Stimulated activated naive CD8-positive, alpha-beta T cell treated with anti-CD3 and anti-CD28 coated beads, Interleukin-15, Interleukin-2, amounts not matched to agents 100 ng/mL and 50 ng/mL, for 24 hours (primary cell): ENCODE results near the gene CACNA1C.

Experiments used
- H3K27ac Mint-ChIP-seq: one replicate; pipeline ENCODE4 v1.8.0; 2021; ENCODE audit warnings: mild to moderate bottlenecking, mixed read lengths
- H3K27me3 Mint-ChIP-seq: one replicate; pipeline ENCODE4 v1.8.0; 2021; ENCODE audit warnings: mixed read lengths
- H3K36me3 Mint-ChIP-seq: one replicate; pipeline ENCODE4 v1.8.0; 2021; ENCODE audit warnings: low read depth, mixed read lengths
- H3K4me1 Mint-ChIP-seq: one replicate; pipeline ENCODE4 v1.8.0; 2021; ENCODE audit warnings: low read depth, mixed read lengths
- H3K4me3 Mint-ChIP-seq: one replicate; pipeline ENCODE4 v1.8.0; 2021; ENCODE audit warnings: mild to moderate bottlenecking, mixed read lengths
- H3K9me3 Mint-ChIP-seq: one replicate; pipeline ENCODE4 v1.8.0; 2021; ENCODE audit warnings: mixed read lengths

The CACNA1C gene

GRCh38 chr12:2052826-2053678, at the start of gene CACNA1C:
Gene CACNA1C, plus strand, starts transcription at chr12:2052987. Its CDS starts 576 bp downstream, at chr12:2053563.
- Mint-ChIP-seq H3K9me3 (no peaks in the 10 kb centered on the region), H3K4me1 (peaks cover 18% of the 10 kb centered on the region), H3K4me3 (peak within 1 kb of the TSS; percentile 81), H3K27me3 (peaks cover 73% of the 10 kb centered on the region), H3K36me3 (no peaks in the 10 kb centered on the region), H3K27ac (no peak within 1 kb of the TSS)

GRCh38 chr12:2003676-2004112, 49.1 kb upstream of the CACNA1C start:
- Mint-ChIP-seq H3K36me3 (no peaks in the 10 kb centered on the region), H3K9me3 (no peaks in the 10 kb centered on the region), H3K4me1 (peaks cover 32% of the 10 kb centered on the region), H3K27me3 (no peaks in the 10 kb centered on the region), H3K4me3 (peak overlapping the region; percentile 93), H3K27ac (peak overlapping the region; percentile 99)

- Mint-ChIP-seq H3K27ac (peak within 1 kb of the TSS; percentile 99), H3K9me3 (no peaks in the 10 kb centered on the region), H3K4me1 (peaks cover 28% of the 10 kb centered on the region), H3K36me3 (no peaks in the 10 kb centered on the region), H3K4me3 (peak within 1 kb of the TSS; percentile 93), H3K27me3 (no peaks in the 10 kb centered on the region)
Measured at GRCh38 chr12:2004113-2004929, 48.5 kb upstream of the CACNA1C start, which contains the start of gene DCP1B. Gene DCP1B, minus strand, starts transcription at chr12:2004457. Its CDS starts 26 bp downstream, at chr12:2004431.

GRCh38 chr12:2008677-2009076, 44.1 kb upstream of the CACNA1C start:
- Mint-ChIP-seq H3K4me1 (peaks cover 5% of the 10 kb centered on the region), H3K36me3 (no peaks in the 10 kb centered on the region), H3K9me3 (no peaks in the 10 kb centered on the region), H3K4me3 (no peak overlapping the region), H3K27me3 (no peaks in the 10 kb centered on the region), H3K27ac (no peak overlapping the region)

- no peaks in the 10 kb centered on the region for H3K36me3 Mint-ChIP-seq
- no peaks in the 10 kb centered on the region for H3K27me3 Mint-ChIP-seq
- H3K9me3 Mint-ChIP-seq, result no peaks in the 10 kb centered on the region
- H3K27ac Mint-ChIP-seq, result no peak overlapping the region
- H3K4me1 Mint-ChIP-seq, result peaks cover under 1% of the 10 kb centered on the region
- H3K4me3 Mint-ChIP-seq, result no peak overlapping the region
Measured at GRCh38 chr12:2009623-2010022, 43.2 kb upstream of the CACNA1C start.

DNA sequence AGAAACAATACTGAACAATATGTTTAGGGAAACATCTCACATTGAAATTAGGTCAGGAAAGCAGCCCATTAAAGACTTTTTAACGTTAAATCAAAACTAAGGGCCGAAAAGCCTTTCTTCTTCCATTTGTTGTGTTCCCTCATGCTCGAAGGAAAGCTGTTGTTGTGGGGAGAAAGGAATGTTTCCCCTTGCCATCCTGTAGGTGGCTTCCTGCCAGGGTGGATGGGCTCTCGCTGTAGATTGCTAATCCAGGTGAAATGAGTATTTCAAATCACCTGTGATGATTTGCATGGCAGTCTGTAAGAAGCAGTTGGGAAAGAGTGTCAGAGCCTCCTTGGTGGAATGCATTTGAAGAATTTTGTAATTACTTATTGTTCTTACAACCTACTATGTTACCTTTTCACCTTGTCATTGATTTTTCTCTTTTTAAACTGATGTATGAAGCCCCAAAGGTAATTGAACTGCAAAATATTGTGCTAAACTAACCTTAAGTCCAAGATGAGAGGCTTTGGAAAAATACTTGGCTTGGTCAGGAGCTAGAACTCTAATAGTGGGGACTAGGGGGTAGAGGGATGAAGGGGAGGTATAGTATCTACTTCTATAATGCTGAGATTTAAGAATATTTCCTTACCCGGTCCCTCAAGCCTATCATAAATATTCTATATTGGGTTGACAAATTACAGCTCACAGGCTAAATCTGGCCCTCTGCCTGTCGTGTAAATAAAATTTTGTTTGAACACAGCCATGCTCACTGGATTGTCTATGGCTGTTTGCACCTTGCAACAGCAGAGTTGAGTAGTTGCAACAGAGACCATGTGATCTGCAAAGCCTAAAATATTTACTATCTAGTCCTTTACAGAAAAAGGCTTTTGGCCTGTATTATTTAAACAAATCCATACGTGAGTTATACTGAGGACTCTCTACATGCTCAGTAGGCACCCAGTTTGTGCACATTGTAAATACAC, 40.9 kb upstream of the CACNA1C start:
- Mint-ChIP-seq H3K36me3 (no peaks in the 10 kb centered on the region), H3K4me1 (no peaks in the 10 kb centered on the region), H3K9me3 (no peaks in the 10 kb centered on the region), H3K27ac (no peak overlapping the region), H3K4me3 (no peak overlapping the region), H3K27me3 (no peaks in the 10 kb centered on the region)

DNA sequence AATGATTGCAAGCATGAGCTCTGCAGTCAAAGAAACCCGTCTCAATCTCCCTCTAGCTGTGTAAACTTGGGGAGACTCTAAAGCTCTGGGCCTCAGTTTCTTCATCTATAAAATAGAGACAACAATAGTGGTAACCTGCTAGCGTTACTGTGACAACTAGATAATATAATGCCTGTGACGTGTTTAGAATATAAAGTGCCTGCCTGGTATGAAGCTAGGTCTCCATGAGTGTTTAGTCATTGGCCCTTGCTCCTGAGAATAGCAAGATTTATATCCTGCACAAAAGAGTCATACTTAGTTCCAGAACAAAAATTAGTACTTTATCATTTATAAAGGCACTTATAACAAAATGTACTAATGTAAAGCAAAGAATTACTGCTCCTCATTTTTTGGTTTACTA, 39.7 kb upstream of the CACNA1C start:
- Mint-ChIP-seq H3K4me3 (no peak overlapping the region), H3K4me1 (no peaks in the 10 kb centered on the region), H3K27ac (no peak overlapping the region), H3K27me3 (peaks cover 4% of the 10 kb centered on the region), H3K36me3 (no peaks in the 10 kb centered on the region), H3K9me3 (no peaks in the 10 kb centered on the region)

- Mint-ChIP-seq H3K9me3 (no peaks in the 10 kb centered on the region), H3K4me1 (no peaks in the 10 kb centered on the region), H3K27ac (no peak overlapping the region), H3K4me3 (no peak overlapping the region), H3K27me3 (peaks cover 8% of the 10 kb centered on the region), H3K36me3 (no peaks in the 10 kb centered on the region)
Measured at GRCh38 chr12:2013527-2014223, 39.1 kb upstream of the CACNA1C start.

- Mint-ChIP-seq H3K27ac (no peak overlapping the region), H3K9me3 (no peaks in the 10 kb centered on the region), H3K36me3 (no peaks in the 10 kb centered on the region), H3K4me1 (no peaks in the 10 kb centered on the region), H3K27me3 (peaks cover 13% of the 10 kb centered on the region), H3K4me3 (no peak overlapping the region)
Measured at GRCh38 chr12:2014231-2014630, 38.6 kb upstream of the CACNA1C start.

GRCh38 chr12:2016862-2017545, 35.8 kb upstream of the CACNA1C start:
- peaks cover 23% of the 10 kb centered on the region for H3K27me3 Mint-ChIP-seq
- H3K36me3 Mint-ChIP-seq, result no peaks in the 10 kb centered on the region
- no peak overlapping the region for H3K4me3 Mint-ChIP-seq

GRCh38 chr12:2017546-2018337, 35.0 kb upstream of the CACNA1C start:
- Mint-ChIP-seq H3K36me3 (no peaks in the 10 kb centered on the region), H3K9me3 (no peaks in the 10 kb centered on the region), H3K4me3 (no peak overlapping the region), H3K4me1 (no peaks in the 10 kb centered on the region), H3K27ac (no peak overlapping the region), H3K27me3 (peaks cover 23% of the 10 kb centered on the region)

More at GRCh38 chr12:2016862-2017545, 35.8 kb upstream of the CACNA1C start:
- H3K4me1 Mint-ChIP-seq, result no peaks in the 10 kb centered on the region
- no peaks in the 10 kb centered on the region for H3K9me3 Mint-ChIP-seq
- H3K27ac Mint-ChIP-seq, result no peak overlapping the region

DNA sequence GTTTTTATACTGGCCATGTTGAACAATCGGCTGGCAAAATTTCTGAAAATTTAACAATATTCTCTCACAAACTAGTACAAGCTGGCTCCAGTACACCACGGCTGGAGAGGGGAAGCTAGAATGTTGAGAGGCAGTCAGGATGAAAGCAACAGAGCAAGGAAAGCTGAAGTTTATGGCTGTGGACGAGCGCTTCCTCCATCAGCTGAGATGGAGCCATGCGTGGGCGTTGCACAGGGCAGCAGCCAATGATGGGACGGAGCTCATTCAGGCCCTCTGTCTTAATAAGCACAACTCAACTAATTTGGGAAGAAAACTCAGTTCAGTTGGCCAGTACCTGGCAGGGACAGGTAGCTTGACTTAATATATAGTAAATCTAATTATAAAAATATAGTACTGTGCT, 34.4 kb upstream of the CACNA1C start:
- Mint-ChIP-seq H3K27ac (no peak overlapping the region), H3K27me3 (peaks cover 23% of the 10 kb centered on the region), H3K36me3 (no peaks in the 10 kb centered on the region), H3K9me3 (no peaks in the 10 kb centered on the region), H3K4me3 (no peak overlapping the region), H3K4me1 (no peaks in the 10 kb centered on the region)

GRCh38 chr12:2019126-2019525, 33.7 kb upstream of the CACNA1C start:
- no peaks in the 10 kb centered on the region for H3K36me3 Mint-ChIP-seq

More at GRCh38 chr12:2019126-2019525, 33.7 kb upstream of the CACNA1C start:
- H3K27me3 Mint-ChIP-seq, result peaks cover 23% of the 10 kb centered on the region
- no peaks in the 10 kb centered on the region for H3K9me3 Mint-ChIP-seq
- no peak overlapping the region for H3K27ac Mint-ChIP-seq
- H3K4me3 Mint-ChIP-seq, result no peak overlapping the region
- no peaks in the 10 kb centered on the region for H3K4me1 Mint-ChIP-seq
